ENCODE data around the gene GPSM1.

GPSM1 gene

DNA sequence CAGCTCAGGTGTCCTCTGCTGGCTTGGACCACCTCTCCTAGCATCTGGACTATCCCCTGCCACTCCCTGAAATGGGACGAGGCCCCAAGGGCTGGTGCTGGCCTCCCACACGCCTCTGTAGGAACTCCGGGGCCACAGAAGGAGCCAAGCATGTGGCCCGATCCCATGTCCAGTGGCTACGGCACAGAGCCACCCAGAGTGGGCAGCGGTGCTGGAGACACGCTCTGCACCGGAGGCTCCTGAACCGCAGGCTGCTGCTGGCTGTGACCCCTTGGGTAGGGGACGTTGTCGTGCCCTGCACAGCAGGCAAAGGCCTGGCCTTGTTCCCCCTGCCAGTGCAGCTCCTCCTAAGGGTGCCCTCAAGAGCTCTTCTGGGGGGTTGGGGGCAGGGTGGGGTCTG lies 52.6 kb downstream of the GPSM1 start:
- no peak for DNase-seq

DNA sequence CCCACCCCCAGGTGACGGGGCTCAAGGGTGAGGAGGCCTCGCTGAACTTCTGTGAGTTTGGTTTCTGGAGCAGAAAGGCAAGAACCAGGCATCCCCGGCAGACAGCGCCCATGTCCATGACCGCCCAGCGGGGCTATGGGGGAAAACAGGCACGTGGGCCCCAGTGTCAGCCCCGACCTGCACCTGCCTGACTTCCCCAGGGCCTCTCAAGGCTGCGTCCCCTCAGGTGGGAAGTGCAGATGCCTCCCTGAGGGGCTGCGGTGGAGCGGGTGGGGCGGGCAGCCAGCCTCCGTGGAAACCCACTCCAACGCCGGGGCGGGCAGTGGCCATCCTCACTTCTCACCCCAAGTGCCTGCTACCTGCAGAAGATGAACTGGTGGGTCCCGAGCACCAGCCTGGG lies 53.0 kb downstream of the GPSM1 start:
- DNase-seq, result no peak

DNA sequence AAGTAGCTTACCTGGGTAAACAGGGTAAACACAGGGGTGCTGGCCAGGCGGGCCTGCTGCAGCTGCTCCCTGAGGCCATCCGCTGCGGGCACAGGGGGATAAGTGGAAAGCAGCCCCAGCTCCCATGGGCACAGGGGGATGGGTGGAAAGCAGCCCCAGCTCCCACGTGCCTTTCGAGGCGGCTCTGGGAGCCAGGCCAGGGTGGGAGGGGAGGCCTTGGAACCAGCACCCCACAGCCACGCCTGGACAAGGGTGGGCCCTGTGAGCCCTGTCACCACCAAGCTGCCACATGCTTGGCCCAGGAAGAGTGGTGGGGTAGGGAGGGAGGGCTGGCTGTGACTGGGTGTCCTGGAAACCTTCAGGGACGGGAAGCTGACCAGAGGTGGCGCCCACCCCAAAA lies 54.0 kb downstream of the GPSM1 start:
- DNase-seq, result no peak

DNA sequence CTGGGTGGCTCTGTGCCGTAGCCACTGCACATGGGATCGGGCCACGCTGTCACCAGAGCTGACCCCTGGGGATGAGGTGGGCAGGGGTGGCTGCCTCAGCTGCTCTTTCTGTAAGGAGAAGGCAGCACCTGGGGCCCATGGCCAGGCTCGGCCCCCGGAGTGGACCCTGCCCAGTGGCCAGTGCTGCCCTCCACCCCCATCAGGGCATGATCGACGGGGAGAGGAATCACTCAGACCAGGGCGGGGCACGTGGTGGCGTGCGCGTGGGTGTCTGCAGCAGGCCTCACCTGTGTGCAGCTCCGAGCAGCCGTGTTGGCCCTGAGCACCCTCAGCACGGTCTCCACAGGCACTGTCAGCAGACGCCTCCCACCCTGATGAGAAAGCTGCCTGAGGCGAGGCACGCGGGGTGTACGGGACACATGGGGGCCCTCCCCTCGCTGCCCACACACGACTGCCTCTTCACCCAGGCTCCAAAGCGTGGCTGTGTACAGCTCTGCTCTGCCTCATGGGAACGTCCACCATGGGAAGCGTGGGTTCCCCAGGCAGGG lies 54.7 kb downstream of the GPSM1 start:
- DNase-seq, result no peak

DNA sequence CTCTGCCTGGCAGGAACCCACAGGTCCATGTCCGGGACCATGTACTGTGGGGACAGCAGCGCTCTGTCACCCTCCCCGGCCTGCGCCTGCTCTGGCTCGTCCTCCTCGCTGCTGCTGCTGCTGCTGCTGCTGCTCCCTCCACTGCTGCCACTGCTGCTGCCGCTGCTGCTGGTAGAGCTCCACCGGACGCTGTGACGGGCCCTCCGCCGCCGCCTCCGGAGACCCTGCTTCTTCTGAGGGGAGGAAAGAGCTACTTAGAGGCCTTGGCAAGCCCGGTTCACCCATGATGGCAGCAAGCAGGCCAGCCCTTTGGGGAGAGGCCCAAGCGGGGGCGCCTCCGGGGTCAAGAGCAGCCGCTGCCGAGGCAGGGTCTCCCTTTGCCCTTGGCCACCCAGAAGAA lies 56.1 kb downstream of the GPSM1 start:
- no peak for DNase-seq

DNA sequence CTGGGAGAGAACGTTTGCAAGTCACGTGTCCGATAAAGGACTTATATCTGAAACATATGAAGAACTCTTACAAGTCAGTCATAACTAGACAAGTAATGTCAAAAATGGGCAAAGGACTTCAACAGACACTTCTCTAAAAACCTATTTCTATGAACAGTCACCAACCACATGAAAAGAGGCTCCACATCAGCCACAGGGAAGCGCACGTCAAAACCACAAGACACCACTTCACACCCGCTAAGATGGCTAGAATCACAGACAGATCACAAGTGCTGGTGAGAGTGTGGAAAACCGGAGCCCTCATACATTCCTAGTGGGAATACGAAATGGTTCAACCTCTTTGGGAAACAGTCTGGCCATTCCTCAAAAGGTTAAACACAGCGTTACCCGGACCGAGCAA lies 57.7 kb downstream of the GPSM1 start:
- DNase-seq, result no peak

DNA sequence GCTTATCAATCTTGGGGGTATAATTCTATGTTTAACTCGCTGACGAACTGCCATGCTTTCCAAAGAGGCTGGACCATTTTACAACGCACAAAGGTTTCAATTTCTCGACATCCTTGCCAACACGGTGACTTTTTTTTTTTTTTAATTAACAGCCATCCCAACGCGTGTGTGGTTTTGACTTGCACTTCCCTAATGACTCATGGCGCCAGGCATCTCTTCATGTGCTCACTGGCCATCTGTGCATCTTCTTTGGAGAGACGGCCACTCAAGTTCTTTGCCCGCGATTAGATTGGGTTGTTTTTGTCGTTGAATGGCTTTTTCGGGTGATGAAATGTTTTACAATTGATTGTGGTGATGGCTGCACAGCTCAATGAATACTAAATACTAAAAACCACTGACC lies 58.7 kb downstream of the GPSM1 start:
- DNase-seq, result no peak

DNA sequence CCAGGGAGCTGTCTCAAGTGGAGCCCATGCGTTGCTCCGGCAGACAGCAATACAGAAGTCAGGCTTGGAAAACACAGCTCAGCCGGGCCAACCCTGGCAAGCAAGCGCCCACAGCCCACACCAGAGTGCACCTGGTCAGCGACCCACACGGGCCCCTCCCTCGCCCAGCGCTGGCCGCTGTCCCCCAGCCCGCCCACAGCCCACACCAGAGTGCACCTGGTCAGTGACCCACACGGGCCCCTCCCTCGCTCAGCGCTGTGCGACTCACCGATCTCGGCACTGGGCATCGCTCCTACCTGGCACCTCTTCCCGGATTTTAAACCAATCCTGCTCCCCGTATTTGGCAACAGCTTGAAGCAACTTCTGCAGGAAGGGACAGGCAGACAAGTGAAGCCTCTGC lies 59.9 kb downstream of the GPSM1 start:
- DNase-seq, result no peak

DNA sequence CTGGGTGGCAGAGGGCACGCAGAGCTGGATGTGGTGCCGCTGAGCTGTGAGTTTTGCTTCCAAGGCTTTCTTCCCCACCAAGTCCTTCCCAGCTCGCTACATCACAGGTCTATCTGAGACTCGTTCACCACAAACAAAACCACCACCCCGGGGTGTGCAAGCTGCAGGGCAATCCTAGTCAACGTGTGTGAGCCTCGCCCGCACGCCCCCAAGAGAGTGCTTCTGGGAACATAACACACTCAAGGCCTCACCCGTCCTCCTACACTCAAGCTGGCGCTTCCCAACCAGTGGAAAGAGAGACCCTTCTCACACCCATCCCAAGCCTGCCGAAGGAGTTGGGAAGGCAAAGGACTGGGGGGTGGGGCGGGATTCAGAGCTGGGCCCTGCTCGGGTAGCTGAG lies 62.1 kb downstream of the GPSM1 start:
- DNase-seq, result no peak

DNA sequence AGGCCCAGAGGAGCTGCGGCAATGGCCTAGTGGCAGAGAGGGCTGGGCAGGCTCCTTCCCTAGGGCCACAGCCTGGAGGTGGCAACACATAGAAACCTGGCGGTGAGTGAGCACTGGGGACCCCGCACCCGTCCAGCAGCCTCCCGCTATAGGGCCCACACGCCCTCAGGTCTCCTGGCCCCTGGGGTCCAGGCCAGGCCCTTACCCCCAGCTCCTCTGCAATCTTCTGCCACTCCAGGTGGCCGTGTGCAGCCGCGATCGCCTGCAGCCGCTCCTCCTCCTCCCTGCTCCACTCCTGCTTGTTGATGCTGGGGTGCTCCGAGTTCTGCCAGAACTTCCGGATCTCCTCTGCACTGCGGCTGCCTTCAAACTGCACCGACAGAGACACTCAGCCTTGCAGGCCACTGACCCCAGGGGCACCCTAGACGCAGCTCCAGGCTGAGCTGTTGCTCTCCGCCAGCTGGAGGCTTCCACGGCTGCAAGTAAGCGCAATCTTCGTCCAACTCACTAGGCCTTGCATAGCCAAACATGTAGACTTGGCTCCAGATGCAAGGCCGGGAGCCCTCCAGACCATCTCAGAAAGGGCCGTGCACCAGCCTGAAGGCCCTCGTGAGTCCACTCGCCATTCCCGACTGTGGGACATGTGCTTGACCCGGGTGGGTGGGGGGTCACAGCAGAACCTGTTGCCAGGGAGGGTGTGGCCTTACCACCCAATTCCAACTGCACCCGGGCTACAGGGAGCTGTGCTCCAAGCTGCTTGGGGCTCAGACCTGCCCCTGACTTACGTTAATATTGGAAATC lies 64.6 kb downstream of the GPSM1 start:
- no peak for DNase-seq

DNA sequence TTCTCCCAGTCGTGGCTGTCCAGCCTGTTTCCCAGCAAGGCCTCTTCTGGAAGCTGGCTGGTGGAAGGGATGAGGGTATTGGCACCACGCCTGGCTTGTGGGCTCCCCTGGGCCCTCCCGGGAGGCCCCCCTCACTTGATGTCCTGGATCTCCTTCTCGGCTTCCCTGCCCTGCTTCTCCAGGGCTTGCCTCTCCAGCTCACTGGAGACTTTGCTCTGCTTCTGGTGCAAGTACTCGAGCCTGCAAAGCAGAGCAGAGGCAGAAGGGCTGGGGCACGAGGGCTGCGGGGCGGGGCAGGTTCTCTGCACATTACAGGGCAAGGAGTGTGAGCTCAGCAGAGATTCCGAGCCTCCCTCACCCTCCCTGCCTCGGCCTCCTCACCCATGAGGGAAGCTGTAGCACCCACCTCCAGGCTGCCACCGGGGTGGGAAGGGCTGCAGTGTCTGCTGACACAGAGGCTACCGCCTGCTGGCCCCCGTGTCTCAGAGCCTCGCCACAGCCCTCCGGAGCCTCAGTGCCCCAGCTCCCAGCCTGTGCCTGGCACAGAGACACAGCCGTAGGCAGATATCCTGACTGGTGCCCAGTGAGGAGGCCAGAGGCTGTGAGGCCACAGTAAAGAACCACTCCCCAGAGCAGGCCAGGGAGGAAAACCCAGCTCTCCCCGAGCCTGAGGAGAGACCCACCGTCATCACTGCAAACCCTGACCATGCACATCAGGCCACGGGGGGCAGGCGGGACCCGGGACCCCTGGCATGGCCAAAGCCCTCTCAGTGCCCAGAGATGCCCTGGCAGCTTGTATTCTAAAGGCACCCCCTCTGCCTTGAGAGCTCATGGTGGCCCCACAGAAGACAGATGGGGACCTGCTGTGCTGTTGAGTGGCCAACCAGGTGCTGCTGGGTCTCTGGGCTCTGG lies 65.5 kb downstream of the GPSM1 start:
- no peak for DNase-seq

DNA sequence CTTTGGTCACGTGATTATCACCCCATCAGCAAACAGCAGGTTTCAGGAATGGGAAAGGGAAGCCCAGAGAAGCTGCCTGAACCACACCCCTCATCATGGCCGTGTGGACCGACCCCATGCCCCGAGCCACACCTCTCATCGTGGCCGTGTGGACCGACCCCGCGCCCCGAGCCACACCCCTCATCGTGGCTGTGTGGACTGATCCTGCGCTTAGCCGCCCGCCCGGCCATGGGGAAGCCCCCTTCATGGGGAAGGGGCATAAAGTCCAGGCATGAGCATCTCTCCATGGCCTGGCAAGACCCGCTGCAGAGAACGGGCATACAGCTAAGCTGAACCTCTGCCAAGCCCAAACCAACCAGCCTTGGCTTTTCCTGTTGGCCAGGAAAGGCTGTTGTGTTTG lies 66.2 kb downstream of the GPSM1 start:
- DNase-seq, result no peak

DNA sequence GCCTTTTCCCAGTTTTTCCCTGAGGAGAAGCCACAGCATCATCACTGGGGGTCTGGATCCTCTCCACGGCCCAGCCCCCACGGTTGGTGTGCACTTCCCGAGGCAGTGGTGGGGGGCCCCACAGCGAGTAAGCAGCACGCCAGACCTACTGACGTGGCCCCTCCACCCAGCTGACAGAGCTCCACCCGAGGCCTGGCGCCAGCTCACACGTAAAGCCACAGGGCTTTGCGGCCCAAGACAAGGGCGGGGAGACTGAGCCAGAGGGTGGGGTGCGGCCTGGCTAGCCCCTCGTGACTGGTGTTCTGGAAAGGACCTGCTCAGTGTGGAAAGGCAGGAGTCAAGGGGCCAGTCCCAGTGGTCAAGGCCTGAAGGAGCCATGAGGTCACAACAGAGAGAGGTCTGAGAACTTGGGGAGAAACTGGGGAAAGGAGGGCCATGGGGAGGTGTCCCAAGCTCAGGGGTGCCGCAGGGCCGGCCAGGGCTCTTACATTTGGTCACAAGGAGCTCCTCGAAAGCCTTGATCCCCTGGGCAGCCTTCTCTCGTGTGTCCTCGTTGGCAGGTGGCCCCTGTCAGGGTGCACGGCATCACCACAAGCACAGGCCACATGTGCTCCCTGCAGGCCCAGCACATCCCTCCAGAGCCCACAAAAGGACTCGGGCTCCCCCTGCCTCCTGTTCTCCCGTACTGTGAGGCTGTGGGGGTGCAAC lies 67.1 kb downstream of the GPSM1 start:
- DNase-seq, result no peak

DNA sequence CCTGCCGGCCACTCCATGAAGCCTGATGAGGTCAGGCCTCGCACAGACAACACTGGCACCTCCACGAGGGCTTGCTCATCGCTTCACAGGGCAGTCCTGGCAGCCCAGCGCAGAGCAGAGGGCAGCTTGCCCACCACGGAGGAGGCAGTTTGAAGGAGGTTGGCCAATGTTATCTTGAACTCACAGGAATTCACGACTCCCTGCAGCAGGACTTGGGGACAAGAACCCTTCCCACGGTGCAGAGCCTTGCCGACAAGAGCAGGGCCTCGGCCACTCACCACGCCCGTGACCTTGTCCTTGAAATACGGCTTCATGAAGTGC lies 67.6 kb downstream of the GPSM1 start:
- DNase-seq, result no peak

DNA sequence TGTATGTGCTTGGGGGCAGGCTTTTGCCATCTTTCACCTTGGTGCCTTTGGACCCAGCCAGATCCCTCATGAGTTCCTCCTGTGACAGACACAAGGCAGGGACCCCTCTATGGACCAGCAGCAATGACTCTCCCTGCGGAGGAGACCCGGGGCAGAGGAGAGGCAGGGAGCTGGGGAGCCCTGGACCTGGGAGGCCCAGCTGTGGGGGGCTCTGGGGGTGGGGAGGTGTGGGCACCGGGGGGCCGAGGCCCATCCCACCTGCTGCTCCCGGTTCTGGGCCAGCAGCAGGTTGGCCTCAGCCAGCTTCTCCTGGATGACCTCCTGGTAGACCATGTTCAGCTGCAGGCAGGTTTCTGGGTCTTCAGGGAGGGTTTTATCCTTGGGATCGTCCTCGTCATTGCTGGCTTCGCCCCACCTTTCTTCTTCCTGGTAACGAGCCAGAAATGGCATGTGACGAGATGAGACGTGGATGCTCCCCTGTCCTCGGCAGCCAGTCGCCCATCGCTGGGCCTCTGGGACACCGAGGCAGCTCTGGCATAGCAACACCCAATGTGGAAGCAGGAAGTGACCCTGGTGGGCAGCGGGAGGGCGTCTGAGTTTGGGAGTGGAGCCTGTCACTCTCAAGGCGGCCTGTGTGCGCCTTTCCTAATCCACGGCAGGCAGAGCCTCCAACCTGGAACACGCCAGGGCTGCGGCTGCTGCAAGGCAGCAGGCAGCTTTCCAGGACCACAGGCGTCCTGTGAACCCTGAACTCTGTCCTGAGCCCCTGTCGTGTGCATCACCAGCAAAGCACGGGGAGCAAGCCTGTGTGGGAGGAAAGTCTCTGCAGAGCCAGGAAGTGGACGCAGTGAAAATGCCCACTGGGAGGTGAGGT lies 68.2 kb downstream of the GPSM1 start:
- DNase-seq, result no peak

DNA sequence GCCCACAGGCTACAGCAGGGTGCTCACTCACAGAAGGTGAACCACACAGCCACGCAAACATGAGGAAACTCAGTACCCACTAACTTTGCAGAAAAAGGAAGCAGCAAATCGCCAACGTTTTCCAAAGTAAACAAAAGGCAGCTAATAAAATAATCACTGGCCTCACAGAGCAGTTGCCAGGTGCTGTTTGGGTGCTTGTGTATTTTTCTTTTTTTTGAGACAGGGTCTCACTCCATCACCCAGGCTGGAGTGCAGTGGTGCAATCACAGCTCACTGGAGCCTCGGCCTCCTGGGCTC lies 68.8 kb downstream of the GPSM1 start:
- DNase-seq, result no peak

DNA sequence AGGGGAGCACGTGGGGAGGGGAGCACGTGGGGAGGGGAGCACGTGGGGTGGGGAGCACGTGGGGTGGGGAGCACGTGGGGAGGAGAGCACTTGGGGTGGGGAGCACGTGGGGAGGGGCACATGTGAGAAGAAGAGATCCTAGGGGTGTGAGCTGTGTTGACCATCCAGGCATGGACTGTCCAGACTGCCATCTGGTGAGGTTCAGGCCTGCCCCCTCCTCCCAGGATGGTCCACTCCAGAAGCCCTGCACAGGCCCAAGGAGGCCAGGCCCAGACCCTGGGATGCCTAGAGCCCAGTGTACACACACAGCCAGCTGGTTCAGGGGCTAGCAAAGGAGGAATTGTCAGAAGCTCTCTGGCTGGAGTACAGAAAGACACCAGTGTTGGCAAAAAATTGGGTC lies 70.3 kb downstream of the GPSM1 start:
- DNase-seq, result no peak

DNA sequence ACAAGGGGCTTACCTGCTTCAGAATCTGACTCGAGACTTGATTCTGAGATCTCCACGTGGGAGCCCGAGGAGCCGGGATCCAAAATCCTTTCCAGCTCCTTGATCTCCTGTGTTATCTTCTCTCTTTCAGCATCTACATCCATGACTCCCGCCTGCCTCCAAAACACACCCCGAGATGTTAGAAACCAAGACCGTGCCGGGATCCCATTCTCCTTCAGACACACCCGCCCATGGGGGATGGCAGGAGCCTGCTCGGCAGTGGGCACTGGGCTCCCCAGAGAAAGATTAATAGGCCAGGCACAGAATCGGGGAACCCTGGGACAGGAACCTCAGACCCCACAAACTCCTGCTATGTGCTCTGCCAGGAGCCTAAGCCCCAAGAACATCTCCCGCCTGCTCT lies 70.9 kb downstream of the GPSM1 start:
- DNase-seq, result no peak

DNA sequence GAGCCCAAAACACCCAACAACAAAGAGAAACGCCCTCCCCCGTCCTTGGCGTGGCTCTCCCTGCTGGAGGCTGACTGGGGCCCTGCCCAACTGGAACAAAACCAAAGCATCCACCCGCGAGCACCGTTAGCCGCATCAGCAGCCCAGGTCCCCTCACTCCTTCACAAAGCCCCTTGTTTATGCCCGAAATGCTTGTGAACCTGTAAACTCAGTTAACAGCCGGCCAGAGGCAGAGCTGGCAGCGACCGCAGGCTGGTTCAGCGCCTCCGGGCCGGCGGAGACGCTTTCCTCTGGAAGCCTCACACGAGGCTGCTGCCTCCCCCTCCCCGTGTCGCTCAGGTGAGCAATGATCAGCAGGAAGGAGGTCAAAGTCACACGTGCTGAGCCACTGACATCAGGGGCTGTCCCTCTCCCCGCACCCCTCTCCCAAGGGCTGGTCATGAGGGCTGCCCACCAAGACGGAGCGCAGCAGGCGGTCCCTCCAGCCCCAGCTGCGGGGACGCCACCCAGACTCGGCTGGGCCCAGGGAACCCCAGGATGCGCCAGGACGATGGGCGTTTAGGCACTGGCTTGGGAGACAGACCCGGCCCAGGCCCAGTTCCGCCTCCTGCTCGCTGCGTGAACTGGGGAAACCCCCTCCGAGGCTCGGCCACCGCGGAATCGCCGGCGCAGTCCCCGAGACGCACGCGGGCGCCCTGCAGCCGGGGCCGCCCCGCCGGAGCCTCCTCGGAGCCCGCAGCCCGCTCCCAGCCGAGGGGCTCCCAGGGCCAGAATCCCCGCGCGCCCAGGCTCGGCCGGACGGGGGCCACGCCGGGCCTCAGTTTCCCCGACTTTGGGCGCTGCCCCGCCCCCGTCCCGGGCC lies 72.1 kb downstream of the GPSM1 start:
- peak in 1 of 2 donors; percentile 25 for DNase-seq

DNA sequence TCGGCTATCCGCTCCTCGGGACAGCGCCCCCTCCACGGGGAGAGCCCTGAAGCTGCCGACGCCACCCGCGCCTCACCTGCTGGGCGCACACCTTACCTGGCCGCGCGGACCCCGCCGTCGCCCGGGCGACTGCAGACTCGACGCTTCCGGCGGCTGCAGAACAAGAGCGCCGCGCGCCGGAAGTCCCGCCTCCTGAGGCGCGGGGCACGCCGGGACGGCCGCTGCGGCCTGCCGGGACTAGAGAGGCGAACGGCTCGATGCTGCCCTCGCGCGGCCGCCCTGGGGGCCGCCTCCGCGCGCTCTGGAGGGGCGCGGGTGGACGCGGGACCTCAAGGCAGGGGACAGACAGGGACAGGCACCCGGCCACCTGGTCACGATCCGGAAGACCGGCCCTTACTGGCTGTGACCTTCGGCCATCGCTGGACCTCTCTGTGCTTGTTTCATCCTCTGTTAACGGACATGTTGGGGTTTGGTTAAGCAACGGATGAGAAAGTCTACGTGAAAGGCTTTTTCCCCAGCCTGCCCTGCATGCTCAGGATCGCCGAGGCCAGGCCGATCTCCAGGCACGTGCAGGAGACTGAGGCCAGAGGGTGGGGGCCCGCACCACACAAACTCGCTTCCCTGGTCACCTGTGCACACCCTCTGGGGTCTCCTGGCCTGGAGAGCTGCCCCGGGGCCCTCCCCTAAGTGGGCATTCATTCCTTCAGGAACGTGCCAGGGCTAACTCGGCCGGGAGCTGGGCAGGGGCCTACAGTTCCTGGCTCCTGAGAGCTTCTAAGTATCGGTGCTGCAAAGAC lies 72.9 kb downstream of the GPSM1 start, which contains the start of gene SNAPC4:
Gene SNAPC4, minus strand, starts transcription at position 133 of the 797 bp plus-strand sequence. CDS start 1,742 bp downstream, outside the sequence.
- peak; percentile 50 to 64 for DNase-seq
